NCI-H2227 (cell line): Measurements from ENCODE around the gene GTF2A1.

Experiments used
- DNase-seq: peaks from one replicate; lab custom pipeline; 2025; ENCODE audit not compliant: unreplicated experiment; lab: John Stamatoyannopoulos, UW

Gene GTF2A1

GRCh38 chr14:81179631-81180030 is 41.1 kb downstream of the GTF2A1 start:
- DNase-seq, result no peak

GRCh38 chr14:81178063-81178462 is 42.7 kb downstream of the GTF2A1 start:
- no peak for DNase-seq

GRCh38 chr14:81177225-81177624 is 43.5 kb downstream of the GTF2A1 start:
- DNase-seq, result no peak

GRCh38 chr14:81176241-81176640 is 44.5 kb downstream of the GTF2A1 start:
- no peak for DNase-seq

DNA sequence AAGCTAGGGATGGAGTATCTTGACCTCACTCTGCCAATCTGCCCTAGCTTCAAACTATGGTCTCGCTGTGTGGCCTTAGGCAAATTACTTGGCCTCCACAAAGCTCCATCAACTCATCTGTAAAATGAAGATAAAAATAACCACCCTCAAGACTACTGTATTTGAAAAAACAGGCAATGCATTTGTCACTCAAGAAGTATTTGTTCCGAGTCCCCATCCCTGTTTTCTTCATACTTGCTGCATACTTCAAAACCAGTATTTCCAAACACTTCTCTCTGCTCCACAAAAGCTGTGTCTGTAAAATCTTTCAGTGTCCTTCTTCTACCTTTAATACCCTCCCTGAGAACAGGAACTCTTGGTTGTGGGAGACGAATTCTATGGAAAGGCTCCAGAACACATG is 47.9 kb downstream of the GTF2A1 start:
- DNase-seq, result no peak

- DNase-seq, result no peak
Measured at GRCh38 chr14:81172353-81172752, 48.4 kb downstream of the GTF2A1 start.

GRCh38 chr14:81170829-81171195 is 49.9 kb downstream of the GTF2A1 start:
- DNase-seq, result no peak

- peak; percentile 87 for DNase-seq
Measured at GRCh38 chr14:81170104-81170828, 50.5 kb downstream of the GTF2A1 start.

DNA sequence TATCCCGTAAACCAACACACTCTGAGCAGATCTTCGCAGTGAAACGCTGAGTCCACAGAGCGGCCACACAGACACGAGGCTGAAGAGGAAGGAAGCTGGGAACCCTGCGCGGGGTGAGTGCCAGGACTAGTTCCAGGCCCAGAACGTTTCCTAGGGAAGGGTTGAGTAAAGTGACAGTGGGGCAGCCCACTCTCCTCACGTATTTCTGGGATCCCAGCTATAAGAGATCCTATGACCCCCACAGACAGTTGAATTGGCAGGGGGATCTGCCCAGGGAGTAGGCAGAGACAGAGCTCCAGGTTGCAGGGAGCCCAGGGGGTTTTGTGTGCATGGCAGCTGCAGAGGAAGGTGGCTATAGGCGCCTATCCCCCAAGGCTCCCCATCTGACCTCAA is 51.1 kb downstream of the GTF2A1 start:
- peak; percentile 22 for DNase-seq

GRCh38 chr14:81169267-81169666 is 51.5 kb downstream of the GTF2A1 start:
- no peak for DNase-seq

DNA sequence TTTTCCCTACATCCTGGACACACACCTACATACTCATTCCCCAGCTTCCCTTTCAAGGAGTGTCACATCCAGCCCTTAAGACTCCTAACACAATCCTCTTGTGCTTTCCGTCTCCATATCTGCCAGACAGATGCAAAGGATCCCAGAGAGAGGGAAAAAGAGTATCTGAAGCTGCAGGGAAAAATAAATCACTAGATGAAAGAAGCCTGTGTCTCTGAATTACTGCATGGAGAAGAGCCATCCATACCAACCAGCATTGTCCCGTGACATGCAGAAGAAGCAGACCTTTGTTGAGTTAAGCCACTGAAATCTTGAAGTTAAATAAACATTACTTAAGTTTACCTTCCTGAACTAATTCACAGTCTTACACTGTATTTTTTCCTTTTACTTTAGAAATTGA is 54.6 kb downstream of the GTF2A1 start:
- no peak for DNase-seq

GRCh38 chr14:81165188-81165587 is 55.6 kb downstream of the GTF2A1 start:
- no peak for DNase-seq

DNA sequence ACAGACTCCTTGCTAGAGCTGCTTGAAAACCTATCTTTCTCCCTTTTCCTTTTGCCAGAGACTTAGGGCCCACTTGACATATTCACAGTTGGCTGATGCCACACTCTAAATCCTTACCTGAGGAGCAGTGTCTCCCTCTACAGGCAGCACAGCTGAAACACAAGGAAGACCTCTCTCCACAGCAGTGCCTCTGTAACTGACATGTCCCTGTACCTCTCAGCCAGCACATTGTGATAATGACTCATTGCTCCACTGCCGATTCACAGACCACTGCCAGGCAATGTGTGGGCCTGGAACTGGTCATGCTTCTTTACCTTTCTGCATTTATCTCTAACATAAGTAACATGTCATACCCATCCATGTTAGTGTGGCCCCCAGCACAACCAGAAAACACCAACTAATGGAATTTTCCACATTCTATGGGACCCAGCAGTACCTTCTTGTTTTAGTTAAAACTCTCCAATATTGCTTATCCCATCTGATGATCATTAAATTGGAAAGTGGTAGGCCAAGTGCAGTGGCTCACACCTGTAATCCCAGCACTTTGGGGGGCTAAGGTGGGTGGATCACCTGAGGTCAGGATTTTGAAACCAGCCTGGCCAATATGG is 56.5 kb downstream of the GTF2A1 start:
- peak; percentile 57 for DNase-seq

GRCh38 chr14:81162941-81163340 is 57.8 kb downstream of the GTF2A1 start:
- DNase-seq, result no peak

GRCh38 chr14:81161749-81162148 is 59.0 kb downstream of the GTF2A1 start:
- DNase-seq, result no peak

DNA sequence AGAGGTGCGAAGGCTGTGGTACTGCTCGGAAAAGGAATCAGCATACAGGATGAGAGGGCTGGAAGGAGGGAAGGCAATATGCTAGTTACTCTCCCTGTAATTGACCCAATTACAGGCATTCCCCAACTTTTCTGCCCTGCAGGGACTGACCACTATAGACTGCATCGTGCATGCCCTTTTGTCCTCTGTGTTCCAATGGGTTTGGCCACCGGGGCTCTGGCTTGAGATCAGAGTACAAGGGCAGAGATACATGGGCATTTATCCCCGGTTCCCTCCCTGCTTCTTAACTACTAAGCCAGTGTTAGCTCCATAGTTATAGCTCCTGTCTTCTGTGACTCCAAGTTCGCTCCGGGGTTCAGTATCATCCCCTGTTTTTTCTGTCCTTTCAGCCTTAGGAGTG is 59.7 kb downstream of the GTF2A1 start:
- DNase-seq, result no peak

DNA sequence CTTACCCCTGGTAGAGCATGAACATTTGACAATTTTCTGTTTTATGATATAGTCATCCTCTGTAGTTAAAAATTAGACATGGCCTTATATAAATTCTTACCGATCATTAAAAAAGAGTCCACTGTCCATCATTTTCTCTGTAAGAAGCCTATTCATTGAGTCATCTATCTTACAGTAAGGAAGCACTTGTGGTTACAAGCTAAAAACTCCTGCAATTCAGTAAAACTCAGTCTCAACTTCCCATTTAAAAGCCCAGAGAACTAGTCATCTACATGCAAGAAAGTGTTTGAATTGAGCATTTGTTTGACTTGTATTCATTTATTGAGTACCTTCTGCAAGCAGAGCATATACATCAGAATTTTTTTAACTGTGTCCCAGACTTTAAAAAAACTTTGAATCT is 63.3 kb downstream of the GTF2A1 start:
- DNase-seq, result no peak

GRCh38 chr14:81153187-81153586 is 67.6 kb downstream of the GTF2A1 start:
- DNase-seq, result no peak

DNA sequence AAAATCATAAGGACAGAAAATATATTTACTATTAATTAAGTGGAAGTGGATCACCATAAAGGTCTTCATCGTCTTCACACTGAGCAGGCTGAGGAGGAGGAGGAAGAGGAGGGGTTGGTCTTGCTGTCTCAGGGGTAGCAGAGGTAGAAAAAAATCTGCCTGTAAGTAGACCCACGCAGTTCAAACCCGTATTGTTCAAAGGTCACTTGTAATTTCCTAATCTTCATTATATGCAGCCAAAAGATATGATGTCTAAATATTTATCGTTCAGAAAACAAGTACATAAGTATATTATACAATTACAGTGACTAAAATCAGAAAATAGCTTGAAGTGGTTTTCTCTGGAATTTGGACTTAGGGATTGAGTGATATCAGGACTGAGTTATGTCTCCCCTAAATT is 72.1 kb downstream of the GTF2A1 start:
- no peak for DNase-seq

GRCh38 chr14:81147140-81147897 is 73.4 kb downstream of the GTF2A1 start:
- DNase-seq, result no peak

- DNase-seq, result no peak
Measured at GRCh38 chr14:81144824-81145603, 75.7 kb downstream of the GTF2A1 start.
